HepG2 (cell line): ENCODE measurements around the gene ANKRD66. TPM values are rescaled to one million over a fixed set of nuclear protein-coding genes. Genes with fewer than 3 reads are reported as not detected.

ENCODE experiments used
- ATAC-seq: fragments of 200-7000 bp; cut with Tn5 transposase; 3 replicates; pipeline ENCODE4 v1.9.1; 2020; ENCODE audit warnings: mild to moderate bottlenecking, moderate library complexity
- BruUV-seq: library from RNA; stranded (reverse); fragments of 400-500 nt; replicated peaks from 2 replicates; lab custom pipeline; 2021; lab: Mats Ljungman, UMichigan
- CTCF ChIA-PET: fragments of 300-600 bp; formaldehyde crosslinking; extraction: SDS; loops from one replicate; lab custom pipeline; 2021; ENCODE audit warnings: low total read pairs, inconsistent platforms, low intra/inter-chr PET ratio; lab: Yijun Ruan, JAX
- POLR2A ChIA-PET: fragments of 350-600 bp; sonication (Branson Sonifier 250); formaldehyde crosslinking; loops from one replicate; lab custom pipeline; 2020; ENCODE audit warnings: antibody characterized with exemption, inconsistent platforms; lab: Yijun Ruan, JAX
- DNase-seq: peaks from one replicate; pipeline ENCODE4 v3.0.0-alpha.2; 2015; ENCODE audit warnings: low spot score
- FAIRE-seq: peaks from 3 replicates; lab custom pipeline; 2011; peaks lifted over from hg19 to GRCh38; lab: Jason Lieb, UNC
- H2AFZ ChIP-seq: one replicate; pipeline ENCODE4 v1.6.1; 2011; ENCODE audit warnings: low read length, inconsistent platforms
- H3K27ac ChIP-seq: fragments of 300-600 bp; 3 replicates; pipeline ENCODE4 v1.8.0; 2011; ENCODE audit warnings: mixed run types, mild to moderate bottlenecking, mixed read lengths, low read length, inconsistent platforms; ENCODE audit not compliant: insufficient read depth; ENCODE audit errors: extremely low read length
- H3K27me3 ChIP-seq, 2 experiments: fragments of 200-600 bp in 1 of 2; 2 replicates in 1 of 2; 3 replicates in 1 of 2; pipeline versions ENCODE4 v1.6.0 to v1.8.0; 2011; ENCODE audit warnings: low read length in 2 of 2, mild to moderate bottlenecking in 2 of 2, moderate library complexity in 2 of 2, inconsistent platforms in 1 of 2; ENCODE audit not compliant: insufficient read depth in 2 of 2, control insufficient read depth in 1 of 2
- H3K36me3 ChIP-seq, 2 experiments: fragments of 200-600 bp in 1 of 2; replicated peaks in 1 of 2; 2 replicates in 1 of 2; 3 replicates in 1 of 2; pipeline versions ENCODE4 v1.5.1 to v1.8.0; 2011; ENCODE audit warnings: low read length in 2 of 2, inconsistent platforms in 1 of 2; ENCODE audit not compliant: insufficient read depth in 2 of 2, control insufficient read depth in 1 of 2
- H3K4me1 ChIP-seq: 2 replicates; pipeline ENCODE4 v1.5.1; 2012; ENCODE audit warnings: low read length, inconsistent platforms; ENCODE audit not compliant: insufficient read depth
- H3K4me2 ChIP-seq: 2 replicates; pipeline ENCODE4 v1.6.0; 2011; ENCODE audit warnings: low read depth, low read length, inconsistent platforms
- H3K4me3 ChIP-seq, 3 experiments: fragments of 200-600 bp in 1 of 3; sonication (generic), shearing (Covaris generic) in 1 of 3; replicated peaks in 1 of 3; 2 replicates each; pipeline ENCODE4 v1.5.1; 2011 to 2016; ENCODE audit warnings: low read length in 3 of 3, inconsistent platforms in 2 of 3, low read depth in 2 of 3, mild to moderate bottlenecking in 2 of 3, control low read depth in 1 of 3, mixed read lengths in 1 of 3; ENCODE audit not compliant: insufficient read depth in 1 of 3
- H3K79me2 ChIP-seq: one replicate; pipeline ENCODE4 v1.6.1; 2011; ENCODE audit warnings: low read length, inconsistent platforms; ENCODE audit not compliant: insufficient read depth
- H3K9ac ChIP-seq: 2 replicates; pipeline ENCODE4 v1.6.0; 2011; ENCODE audit warnings: mild to moderate bottlenecking, low read depth, low read length, inconsistent platforms; ENCODE audit not compliant: insufficient read depth
- H3K9me3 ChIP-seq: 2 replicates; pipeline ENCODE4 v1.5.1; 2012; ENCODE audit warnings: mild to moderate bottlenecking, low read length
- H4K20me1 ChIP-seq: 2 replicates; pipeline ENCODE4 v1.6.0; 2011; ENCODE audit warnings: inconsistent platforms, mild to moderate bottlenecking, low read length, moderate library complexity; ENCODE audit not compliant: insufficient read depth
- ATRX ChIP-seq: sonication (generic); formaldehyde crosslinking; IDR thresholded peaks from 2 replicates; pipeline ENCODE4 v1.4.0; 2020; ENCODE audit warnings: missing genetic modification reagents, borderline replicate concordance
- EEA1 ChIP-seq: sonication (generic); formaldehyde crosslinking; IDR thresholded peaks from 2 replicates; pipeline ENCODE4 v1.5.1; 2020; ENCODE audit warnings: mild to moderate bottlenecking, missing genetic modification reagents, borderline replicate concordance
- HMGA1 ChIP-seq: sonication (generic); formaldehyde crosslinking; conservative IDR thresholded peaks from 2 replicates; pipeline ENCODE4 v1.4.0; 2020; ENCODE audit warnings: missing genetic modification reagents
- JUN ChIP-seq: sonication (generic); formaldehyde crosslinking; IDR thresholded peaks from 2 replicates; pipeline ENCODE4 v1.4.0; 2020; ENCODE audit warnings: mild to moderate bottlenecking, missing genetic modification reagents
- ZBTB42 ChIP-seq: sonication (generic); formaldehyde crosslinking; IDR thresholded peaks from 2 replicates; pipeline ENCODE4 v1.5.0; 2020; ENCODE audit warnings: mild to moderate bottlenecking, missing genetic modification reagents
- WGBS: methylation state at CpG from one replicate; pipeline ENCODE4 v1.1.6; 2017; ENCODE audit warnings: low lambda C conversion rate; 5-methylcytosine and 5-hydroxymethylcytosine counted together
- in situ Hi-C: cut with HindIII; loops from 2 replicates; pipeline ENCODE4 v1.10.0; 2017; ENCODE audit warnings: low pct_unique_long_range_greater_than_20kb; ENCODE audit not compliant: extremely low pct_ligation_motif_present
- intact Hi-C: fragments of 100-400 bp; cut with micrococcal nuclease; formaldehyde crosslinking; loops from one replicate; pipeline ENCODE4 v1.10.0; 2022; ENCODE audit not compliant: unreplicated experiment
- polyA plus RNA-seq, 8 experiments: library from polyadenylated mRNA; depleted of rRNA in 3 of 8; stranded (reverse) in 7 of 8; unstranded in 1 of 8; fragments of >200 nt; fragmentation: Illumina TruSeq in 4 of 8; extraction: Trizol in 4 of 8; gene quantifications; 2 replicates each; pipeline versions ENCODE4 v1.2.1 to v1.2.3, GENCODE V29; 2011 to 2016; ENCODE audit warnings: low read depth in 4 of 8, missing spikeins in 1 of 8, mixed read lengths in 1 of 8; ENCODE audit not compliant: insufficient read depth in 1 of 8
- total RNA-seq, 5 experiments: library from RNA; depleted of rRNA; stranded (reverse); fragments of >200 nt; fragmentation: Illumina TruSeq; extraction: Trizol; gene quantifications; 2 replicates each; pipeline ENCODE4 v1.2.3, GENCODE V29; 2016; ENCODE audit warnings: low read depth in 1 of 5
- TF ChIP-seq, protein P1 (sequence below): sonication (generic); formaldehyde crosslinking; IDR thresholded peaks from 2 replicates; pipeline ENCODE4 v1.4.0; 2020; ENCODE audit warnings: missing genetic modification reagents, borderline replicate concordance
- TF ChIP-seq, protein P2 (sequence below): sonication (generic); formaldehyde crosslinking; IDR thresholded peaks from 2 replicates; pipeline ENCODE4 v1.5.0; 2020; ENCODE audit warnings: mild to moderate bottlenecking, missing genetic modification reagents
- TF ChIP-seq, protein P3 (sequence below), 2 experiments: fragments of 450-650 bp in 1 of 2; sonication (generic) in 1 of 2; formaldehyde crosslinking in 1 of 2; IDR thresholded peaks; 2 replicates each; pipeline versions ENCODE4 v1.6.1 to v1.8.0; 2016 to 2022; ENCODE audit warnings: antibody characterized with exemption in 1 of 2, mild to moderate bottlenecking in 1 of 2, missing genetic modification reagents in 1 of 2

The ANKRD66 gene
- total and polyA plus RNA-seq, 2 of the 13 experiments (the other 11 are each of a cell fraction or from before 2014, with no cell fraction given): not detected

DNA sequence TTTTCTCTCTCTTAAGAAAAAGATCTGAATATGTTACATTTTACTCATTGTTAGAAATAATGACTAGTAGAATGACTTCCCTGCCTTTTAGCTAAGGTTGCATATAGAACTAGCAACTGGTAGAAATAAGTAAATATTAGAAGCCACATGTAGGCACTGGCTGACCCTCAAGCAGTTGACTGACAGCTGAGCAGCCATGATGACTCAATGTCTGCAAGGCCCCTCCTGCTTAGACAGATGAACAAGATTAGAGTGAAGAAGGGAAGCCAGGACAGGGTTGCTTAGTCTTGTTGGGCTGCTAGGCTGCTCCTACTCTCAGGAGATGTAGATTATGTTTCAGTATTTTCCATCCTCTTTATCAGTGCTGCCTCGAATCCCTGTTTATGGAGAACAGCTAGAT, 52.9 kb downstream of the ANKRD66 start:
- no TSS peak for BruUV-seq
- 14% methylated on average over 1 of the region's 1 CpG for WGBS
- in situ Hi-C loops (no loop called here), intact Hi-C loops (no loop called here)
- CTCF ChIA-PET: no interaction called here
- DNase-seq (no peak), FAIRE-seq (no peak), ATAC-seq (no peak)
- no peaks in the 10 kb centered on the region for H3K36me3 ChIP-seq
- H3K4me3 ChIP-seq: no peak overlapping the region
- H3K4me1 ChIP-seq: no peaks in the 10 kb centered on the region
- no peaks in the 10 kb centered on the region for H3K79me2 ChIP-seq
- no peaks in the 10 kb centered on the region for H3K9me3 ChIP-seq
- H2AFZ ChIP-seq: no peak overlapping the region
- H3K9ac ChIP-seq: no peak overlapping the region
- H3K27me3 ChIP-seq: no peaks in the 10 kb centered on the region
- no peak overlapping the region for H3K4me2 ChIP-seq
- no peak overlapping the region for H3K27ac ChIP-seq
- no peaks in the 10 kb centered on the region for H4K20me1 ChIP-seq
- POLR2A ChIA-PET: no interaction called here
- no peak for TF ChIP-seq HMGA1
- no peak for TF ChIP-seq EEA1
- TF ChIP-seq, protein P1, sequence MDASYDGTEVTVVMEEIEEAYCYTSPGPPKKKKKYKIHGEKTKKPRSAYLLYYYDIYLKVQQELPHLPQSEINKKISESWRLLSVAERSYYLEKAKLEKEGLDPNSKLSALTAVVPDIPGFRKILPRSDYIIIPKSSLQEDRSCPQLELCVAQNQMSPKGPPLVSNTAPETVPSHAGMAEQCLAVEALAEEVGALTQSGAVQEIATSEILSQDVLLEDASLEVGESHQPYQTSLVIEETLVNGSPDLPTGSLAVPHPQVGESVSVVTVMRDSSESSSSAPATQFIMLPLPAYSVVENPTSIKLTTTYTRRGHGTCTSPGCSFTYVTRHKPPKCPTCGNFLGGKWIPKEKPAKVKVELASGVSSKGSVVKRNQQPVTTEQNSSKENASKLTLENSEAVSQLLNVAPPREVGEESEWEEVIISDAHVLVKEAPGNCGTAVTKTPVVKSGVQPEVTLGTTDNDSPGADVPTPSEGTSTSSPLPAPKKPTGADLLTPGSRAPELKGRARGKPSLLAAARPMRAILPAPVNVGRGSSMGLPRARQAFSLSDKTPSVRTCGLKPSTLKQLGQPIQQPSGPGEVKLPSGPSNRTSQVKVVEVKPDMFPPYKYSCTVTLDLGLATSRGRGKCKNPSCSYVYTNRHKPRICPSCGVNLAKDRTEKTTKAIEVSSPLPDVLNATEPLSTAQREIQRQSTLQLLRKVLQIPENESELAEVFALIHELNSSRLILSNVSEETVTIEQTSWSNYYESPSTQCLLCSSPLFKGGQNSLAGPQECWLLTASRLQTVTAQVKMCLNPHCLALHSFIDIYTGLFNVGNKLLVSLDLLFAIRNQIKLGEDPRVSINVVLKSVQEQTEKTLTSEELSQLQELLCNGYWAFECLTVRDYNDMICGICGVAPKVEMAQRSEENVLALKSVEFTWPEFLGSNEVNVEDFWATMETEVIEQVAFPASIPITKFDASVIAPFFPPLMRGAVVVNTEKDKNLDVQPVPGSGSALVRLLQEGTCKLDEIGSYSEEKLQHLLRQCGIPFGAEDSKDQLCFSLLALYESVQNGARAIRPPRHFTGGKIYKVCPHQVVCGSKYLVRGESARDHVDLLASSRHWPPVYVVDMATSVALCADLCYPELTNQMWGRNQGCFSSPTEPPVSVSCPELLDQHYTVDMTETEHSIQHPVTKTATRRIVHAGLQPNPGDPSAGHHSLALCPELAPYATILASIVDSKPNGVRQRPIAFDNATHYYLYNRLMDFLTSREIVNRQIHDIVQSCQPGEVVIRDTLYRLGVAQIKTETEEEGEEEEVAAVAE (CRISPR knock-in tag): no peak
- TF ChIP-seq, protein P2, sequence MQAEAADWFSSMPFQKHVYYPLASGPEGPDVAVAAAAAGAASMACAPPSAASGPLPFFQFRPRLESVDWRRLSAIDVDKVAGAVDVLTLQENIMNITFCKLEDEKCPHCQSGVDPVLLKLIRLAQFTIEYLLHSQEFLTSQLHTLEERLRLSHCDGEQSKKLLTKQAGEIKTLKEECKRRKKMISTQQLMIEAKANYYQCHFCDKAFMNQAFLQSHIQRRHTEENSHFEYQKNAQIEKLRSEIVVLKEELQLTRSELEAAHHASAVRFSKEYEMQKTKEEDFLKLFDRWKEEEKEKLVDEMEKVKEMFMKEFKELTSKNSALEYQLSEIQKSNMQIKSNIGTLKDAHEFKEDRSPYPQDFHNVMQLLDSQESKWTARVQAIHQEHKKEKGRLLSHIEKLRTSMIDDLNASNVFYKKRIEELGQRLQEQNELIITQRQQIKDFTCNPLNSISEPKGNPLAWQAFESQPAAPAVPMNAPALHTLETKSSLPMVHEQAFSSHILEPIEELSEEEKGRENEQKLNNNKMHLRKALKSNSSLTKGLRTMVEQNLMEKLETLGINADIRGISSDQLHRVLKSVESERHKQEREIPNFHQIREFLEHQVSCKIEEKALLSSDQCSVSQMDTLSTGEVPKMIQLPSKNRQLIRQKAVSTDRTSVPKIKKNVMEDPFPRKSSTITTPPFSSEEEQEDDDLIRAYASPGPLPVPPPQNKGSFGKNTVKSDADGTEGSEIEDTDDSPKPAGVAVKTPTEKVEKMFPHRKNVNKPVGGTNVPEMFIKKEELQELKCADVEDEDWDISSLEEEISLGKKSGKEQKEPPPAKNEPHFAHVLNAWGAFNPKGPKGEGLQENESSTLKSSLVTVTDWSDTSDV: no peak
- no peak for TF ChIP-seq JUN (CRISPR knock-in tag)
- TF ChIP-seq ZBTB42: no peak
- TF ChIP-seq, protein P3, sequence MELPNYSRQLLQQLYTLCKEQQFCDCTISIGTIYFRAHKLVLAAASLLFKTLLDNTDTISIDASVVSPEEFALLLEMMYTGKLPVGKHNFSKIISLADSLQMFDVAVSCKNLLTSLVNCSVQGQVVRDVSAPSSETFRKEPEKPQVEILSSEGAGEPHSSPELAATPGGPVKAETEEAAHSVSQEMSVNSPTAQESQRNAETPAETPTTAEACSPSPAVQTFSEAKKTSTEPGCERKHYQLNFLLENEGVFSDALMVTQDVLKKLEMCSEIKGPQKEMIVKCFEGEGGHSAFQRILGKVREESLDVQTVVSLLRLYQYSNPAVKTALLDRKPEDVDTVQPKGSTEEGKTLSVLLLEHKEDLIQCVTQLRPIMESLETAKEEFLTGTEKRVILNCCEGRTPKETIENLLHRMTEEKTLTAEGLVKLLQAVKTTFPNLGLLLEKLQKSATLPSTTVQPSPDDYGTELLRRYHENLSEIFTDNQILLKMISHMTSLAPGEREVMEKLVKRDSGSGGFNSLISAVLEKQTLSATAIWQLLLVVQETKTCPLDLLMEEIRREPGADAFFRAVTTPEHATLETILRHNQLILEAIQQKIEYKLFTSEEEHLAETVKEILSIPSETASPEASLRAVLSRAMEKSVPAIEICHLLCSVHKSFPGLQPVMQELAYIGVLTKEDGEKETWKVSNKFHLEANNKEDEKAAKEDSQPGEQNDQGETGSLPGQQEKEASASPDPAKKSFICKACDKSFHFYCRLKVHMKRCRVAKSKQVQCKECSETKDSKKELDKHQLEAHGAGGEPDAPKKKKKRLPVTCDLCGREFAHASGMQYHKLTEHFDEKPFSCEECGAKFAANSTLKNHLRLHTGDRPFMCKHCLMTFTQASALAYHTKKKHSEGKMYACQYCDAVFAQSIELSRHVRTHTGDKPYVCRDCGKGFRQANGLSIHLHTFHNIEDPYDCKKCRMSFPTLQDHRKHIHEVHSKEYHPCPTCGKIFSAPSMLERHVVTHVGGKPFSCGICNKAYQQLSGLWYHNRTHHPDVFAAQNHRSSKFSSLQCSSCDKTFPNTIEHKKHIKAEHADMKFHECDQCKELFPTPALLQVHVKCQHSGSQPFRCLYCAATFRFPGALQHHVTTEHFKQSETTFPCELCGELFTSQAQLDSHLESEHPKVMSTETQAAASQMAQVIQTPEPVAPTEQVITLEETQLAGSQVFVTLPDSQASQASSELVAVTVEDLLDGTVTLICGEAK (IDR thresholded peaks at IDR 0.05): no peak
- TF ChIP-seq, protein P3 (CRISPR knock-in tag; IDR thresholded peaks at IDR 0.05): no peak
- no peak for TF ChIP-seq ATRX
